Nucleus accumbens (tissue), 56 donors: ENCODE measurements around the gene TTC34.

Source experiments
- DNase-seq, 56 donors: peaks; one replicate each; lab custom pipeline; 2025; lab: John Stamatoyannopoulos, UW

Gene TTC34

GRCh38 chr1:2816786-2817185, 15.3 kb upstream of the TTC34 start:
- no peak for DNase-seq

DNA sequence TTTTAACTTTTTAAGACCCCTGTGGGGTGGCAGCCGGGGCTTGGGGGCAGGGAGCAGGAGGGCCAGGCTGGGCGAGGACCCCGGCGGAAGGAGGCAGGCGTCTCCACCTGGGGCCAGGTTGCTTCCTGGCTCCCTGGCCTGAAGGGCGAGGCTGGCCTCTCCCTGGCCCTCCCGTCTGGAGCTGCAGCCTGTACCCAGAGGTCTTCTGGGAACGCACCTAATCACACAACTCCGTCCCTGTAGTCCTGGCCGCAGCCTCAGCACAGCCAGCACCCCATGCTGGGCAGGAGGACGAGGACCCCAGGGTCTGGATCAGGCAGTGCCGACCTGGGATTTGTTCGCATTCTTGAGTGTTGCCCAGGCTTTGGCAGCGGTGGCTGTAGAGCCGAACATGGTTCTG, 14.1 kb upstream of the TTC34 start:
- DNase-seq = no peak

- DNase-seq = no peak
These were observed 13.1 kb upstream of the TTC34 start for GRCh38 chr1:2814511-2815075.

DNA sequence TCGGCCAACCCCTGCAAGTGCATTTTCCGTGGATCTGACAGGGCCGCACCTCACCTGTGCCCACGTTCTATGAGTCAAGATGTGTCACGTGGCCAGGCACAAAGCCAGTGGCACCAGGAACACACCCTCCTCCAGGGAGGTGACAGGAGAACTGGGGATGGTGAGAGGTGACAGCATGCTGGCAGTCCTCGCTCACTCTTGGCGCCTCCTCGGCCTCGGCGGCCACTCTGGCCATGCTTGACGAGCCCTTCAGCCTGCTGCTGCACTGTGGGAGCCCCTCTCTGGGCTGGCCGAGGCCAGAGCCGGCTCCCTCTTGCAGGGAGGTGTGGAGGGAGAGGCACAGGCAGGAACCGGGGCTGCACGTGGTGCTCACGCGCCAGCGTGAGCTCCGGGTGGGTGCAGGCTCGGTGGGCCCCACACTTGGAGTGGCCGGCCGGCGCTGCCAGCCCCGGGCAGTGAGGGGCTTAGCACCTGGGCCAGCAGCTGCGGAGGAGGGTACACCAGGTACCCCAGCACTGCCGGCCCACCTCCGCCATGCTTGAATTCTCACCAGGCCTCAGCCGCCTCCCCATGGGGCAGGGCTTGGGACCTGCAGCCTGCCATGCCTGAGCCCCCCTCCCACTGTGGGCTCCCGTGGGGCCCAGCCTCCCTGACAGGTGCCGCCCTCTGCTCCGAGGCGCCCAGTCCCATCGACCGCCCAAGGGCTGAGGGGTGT, 11.6 kb upstream of the TTC34 start:
- DNase-seq = peak in 6 of 56 donors; percentile 2 to 23 (median 12)

DNA sequence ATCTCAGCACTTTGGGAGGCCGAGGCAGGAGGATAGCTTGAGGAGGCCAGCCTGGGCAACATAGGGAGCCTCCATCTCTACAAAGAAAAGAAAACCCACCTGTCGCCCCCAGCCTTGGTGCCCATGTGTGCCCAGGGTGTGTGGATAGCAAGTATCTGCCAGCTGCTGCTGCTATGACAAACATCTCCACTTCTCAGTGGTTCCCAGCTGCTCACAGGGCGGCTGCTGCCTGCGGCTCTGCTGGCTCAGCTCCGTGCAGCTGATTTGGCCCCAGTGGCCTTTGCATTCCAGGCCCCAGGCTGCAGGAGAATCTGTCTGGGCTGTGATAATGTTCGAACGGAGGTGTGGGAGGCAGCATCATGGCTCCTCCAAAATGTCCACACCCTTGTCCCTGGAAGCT, 10.6 kb upstream of the TTC34 start:
- no peak for DNase-seq

GRCh38 chr1:2811533-2811918, 10.0 kb upstream of the TTC34 start:
- DNase-seq = no peak

DNA sequence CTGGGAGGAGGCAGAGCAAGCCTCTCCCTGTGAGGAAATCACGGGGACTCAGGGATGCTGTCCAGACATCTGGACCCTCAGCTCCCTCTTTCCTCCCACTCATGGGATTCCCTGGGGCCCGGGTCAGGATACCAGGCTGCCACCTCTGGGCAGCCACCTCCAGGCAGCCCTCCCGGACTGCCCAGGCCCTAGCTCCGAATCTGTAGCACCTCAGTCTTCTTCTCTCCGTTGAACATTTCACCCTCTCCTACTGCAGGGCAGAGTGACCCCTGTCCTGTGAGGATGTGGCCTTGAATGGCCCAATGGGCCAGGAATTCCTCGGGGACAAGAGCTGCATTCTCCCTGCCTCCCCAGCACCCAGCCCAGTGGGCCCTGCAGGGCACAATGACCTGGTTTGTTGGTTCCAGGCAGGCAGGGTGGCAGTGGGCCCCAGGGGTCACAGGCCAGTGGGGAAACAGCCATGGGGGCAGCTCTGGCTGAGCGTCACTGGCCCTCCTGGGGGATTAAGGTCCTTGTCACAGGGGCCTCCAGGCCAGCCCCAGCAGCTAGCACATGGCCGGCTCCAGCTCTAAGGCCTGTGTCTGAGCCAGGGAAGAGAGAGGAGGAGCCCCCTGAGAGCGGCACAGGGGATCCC, 9.5 kb upstream of the TTC34 start:
- no peak for DNase-seq

- no peak for DNase-seq
These were observed 8.8 kb upstream of the TTC34 start for GRCh38 chr1:2810281-2810680.

DNA sequence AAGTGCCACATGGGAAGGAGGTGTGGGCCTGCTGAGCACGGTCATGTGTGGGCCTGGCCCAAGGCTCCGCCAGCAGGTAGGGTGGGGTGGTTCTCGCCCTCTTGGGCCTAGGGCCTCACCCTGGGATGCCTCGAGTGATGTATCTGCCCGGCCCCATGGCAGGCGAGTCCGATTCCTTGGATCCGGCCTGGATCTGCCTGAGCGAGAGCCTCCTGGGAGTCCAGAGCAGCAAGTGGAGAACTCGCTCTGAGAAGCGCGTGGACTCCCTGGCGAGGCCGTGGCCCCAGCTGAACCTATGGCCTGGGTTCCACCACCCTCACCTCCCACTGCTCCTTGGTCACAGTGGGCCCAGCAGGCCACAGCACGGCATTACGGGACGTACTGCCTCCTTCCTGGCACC, 8.2 kb upstream of the TTC34 start:
- DNase-seq = no peak

- DNase-seq = no peak
These were observed 7.5 kb upstream of the TTC34 start for GRCh38 chr1:2808831-2809605.

DNA sequence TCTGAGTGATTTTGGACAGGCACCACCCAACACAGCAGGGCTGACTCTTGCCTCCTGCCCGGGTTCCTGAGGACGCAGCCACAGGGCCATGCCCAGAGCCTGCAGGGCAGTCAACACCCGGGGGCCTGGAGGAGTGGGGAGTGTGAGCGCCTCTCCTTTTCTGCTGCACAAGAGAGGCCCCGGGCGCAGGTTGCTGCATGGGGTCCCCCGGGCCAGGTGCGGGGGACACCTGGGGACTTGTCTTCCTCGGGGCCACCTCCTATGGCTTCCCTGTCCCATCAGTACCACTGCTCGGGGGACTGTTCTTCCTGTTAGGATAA, 6.9 kb upstream of the TTC34 start:
- no peak for DNase-seq

DNA sequence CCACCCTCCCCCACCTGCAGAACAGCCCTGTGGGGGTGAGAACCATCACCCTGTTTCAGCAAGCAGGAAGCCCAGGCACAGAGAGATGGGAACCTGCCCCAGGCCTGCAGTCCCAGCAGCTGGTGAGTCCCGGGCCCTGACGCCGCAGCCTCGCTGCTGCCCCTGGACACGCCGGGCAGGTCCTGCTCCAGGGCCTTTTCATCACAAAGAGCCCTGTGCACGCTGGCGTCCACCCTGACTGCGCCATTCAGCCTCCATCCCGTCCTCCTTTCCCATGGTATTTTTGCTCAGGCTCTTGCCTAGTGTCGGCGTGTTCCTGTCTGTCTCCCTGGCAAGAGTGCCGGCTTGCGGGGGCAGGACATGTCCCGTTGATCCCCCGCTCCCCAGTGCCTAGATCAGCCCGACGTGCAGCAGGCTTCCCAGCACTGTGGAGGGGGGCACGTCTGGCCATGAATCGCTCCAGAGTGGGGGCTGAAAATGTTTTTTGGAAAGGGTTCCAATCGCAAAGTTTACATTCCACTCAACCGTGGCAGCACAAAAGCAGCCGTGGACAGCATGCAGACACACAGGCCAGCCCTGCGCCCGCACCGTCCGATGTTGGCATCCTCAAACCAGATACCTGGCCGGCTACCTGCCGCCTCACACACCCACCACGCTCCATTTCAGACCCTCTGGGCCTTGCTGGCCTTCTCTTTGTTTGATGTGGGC, 6.3 kb upstream of the TTC34 start:
- DNase-seq = no peak

DNA sequence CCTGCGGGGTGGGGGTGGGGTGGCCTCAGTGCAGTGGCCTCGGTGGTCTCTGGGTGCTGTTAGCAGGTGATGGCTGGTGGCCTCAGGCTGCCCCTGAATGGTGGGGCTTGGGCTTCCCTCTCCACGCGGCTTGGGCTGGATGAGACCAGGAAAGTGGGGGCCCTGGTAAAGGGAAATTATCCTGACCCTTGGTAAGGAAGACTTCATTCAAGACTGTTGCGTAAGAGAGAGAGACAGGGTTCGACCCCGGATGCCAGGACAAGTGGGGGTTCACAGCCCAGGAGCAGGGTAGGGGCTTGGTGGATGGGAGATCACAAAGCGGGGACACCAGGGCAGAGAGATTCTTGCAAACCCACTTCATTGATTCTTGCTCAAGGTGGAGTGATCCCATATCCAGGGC, 5.5 kb upstream of the TTC34 start:
- DNase-seq = no peak

GRCh38 chr1:2806591-2806990, 5.1 kb upstream of the TTC34 start:
- no peak for DNase-seq

- DNase-seq = no peak
These were observed 4.4 kb upstream of the TTC34 start for GRCh38 chr1:2805801-2806430.

- DNase-seq = no peak
These were observed 3.3 kb upstream of the TTC34 start for GRCh38 chr1:2804628-2805351.

GRCh38 chr1:2803931-2804627, 2.6 kb upstream of the TTC34 start:
- no peak for DNase-seq

DNA sequence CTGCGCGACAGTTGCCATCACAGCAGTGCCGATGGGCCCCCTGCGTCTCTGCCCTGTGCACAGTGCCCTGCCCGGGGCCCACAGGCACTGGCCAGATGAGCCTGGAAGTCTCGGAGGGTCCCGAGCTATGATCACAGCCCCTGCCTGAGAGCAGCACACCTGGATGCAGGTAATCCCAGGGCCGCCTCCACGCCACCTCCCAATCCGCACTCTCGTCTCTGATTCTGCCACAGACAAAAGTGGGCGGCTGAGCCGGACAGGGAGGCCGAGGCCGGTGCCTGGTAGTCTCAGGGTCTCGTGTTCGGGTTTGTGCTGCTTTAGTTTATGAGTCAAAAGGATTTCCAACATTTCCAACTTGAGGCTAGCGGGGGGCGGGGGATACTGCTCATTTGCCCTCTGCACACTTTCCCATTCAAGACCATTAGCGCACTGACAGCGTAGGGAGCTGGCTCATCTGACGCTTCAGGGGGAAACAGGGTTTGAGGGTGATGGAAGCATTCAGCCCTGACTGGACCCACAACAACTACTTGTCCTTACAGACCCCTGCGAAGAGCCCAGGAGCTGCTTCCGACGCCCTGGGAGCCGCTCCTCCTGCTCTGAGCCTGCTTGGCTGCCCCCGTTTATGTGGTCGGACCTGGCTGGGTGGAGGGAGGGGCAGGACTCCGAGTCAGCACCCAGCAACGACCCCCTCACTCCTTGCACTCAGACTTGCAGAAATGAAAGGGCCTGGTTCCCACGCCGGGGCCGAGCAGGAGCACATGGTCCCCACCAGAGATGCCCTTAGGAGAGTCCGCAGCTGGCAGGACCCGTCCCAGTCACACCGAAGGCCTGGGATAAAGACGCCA, 1.8 kb upstream of the TTC34 start:
- DNase-seq = no peak
